K562 (cell line): ENCODE measurements around the gene PPP1R16B. TPM values are rescaled to one million over a fixed set of nuclear protein-coding genes. Genes with fewer than 3 reads are reported as not detected.

Experiments used
- ATAC-seq: fragments of 200-7000 bp; cut with Tn5 transposase; 3 replicates; pipeline ENCODE4 v1.9.1; 2020; ENCODE audit warnings: moderate library complexity
- BruUV-seq: library from RNA; stranded (reverse); fragments of 400-500 nt; replicated peaks from 2 replicates; lab custom pipeline; 2021; lab: Mats Ljungman, UMichigan
- CTCF ChIA-PET: fragments of 300-600 bp; formaldehyde crosslinking; extraction: SDS; loops from one replicate; lab custom pipeline; 2021; ENCODE audit warnings: low intra/inter-chr PET ratio; lab: Yijun Ruan, JAX
- POLR2A ChIA-PET: fragments of 300-600, 350-650 bp; sonication (Branson Sonifier 250); formaldehyde crosslinking; extraction: SDS; loops from one replicate; lab custom pipeline; 2021; ENCODE audit warnings: antibody characterized with exemption, inconsistent platforms; lab: Yijun Ruan, JAX
- DNase-seq, 4 experiments: peaks; one replicate each; pipeline versions ENCODE4 v3.0.0 to v3.0.0-alpha.2; 2011 to 2018; ENCODE audit warnings: low spot score in 3 of 4, mixed read lengths in 3 of 4; ENCODE audit errors: extremely low read depth in 1 of 4
- FAIRE-seq: peaks from 2 replicates; lab custom pipeline; 2011; peaks lifted over from hg19 to GRCh38; lab: Jason Lieb, UNC
- H2AFZ ChIP-seq: 2 replicates; pipeline ENCODE4 v1.6.0; 2011; ENCODE audit warnings: low read depth, low read length, control low read depth, inconsistent platforms
- H3K27ac ChIP-seq: fragments of 200-600 bp; 3 replicates; pipeline ENCODE4 v1.8.0; 2011; ENCODE audit warnings: low read depth, mild to moderate bottlenecking, control low read depth, inconsistent platforms, low read length, moderate library complexity, mixed read lengths; ENCODE audit errors: extremely low read depth
- H3K27me3 ChIP-seq, 2 experiments: fragments of 300-600 bp in 1 of 2; 2 replicates in 1 of 2; 3 replicates in 1 of 2; pipeline versions ENCODE4 v1.6.0 to v1.8.0; 2011; ENCODE audit warnings: inconsistent platforms in 2 of 2, low read length in 2 of 2, mild to moderate bottlenecking in 1 of 2, mixed read lengths in 1 of 2, moderate library complexity in 1 of 2; ENCODE audit not compliant: control insufficient read depth in 2 of 2, insufficient read depth in 2 of 2
- H3K36me3 ChIP-seq: fragments of 300-600 bp; 3 replicates; pipeline ENCODE4 v1.8.0; 2011; ENCODE audit warnings: mild to moderate bottlenecking, low read length, inconsistent platforms; ENCODE audit not compliant: control insufficient read depth, insufficient read depth
- H3K4me1 ChIP-seq, 2 experiments: fragments of 200-600 bp in 1 of 2; replicated peaks in 1 of 2; 2 replicates in 1 of 2; 3 replicates in 1 of 2; pipeline versions ENCODE4 v1.5.1 to v1.8.0; 2011; ENCODE audit warnings: inconsistent platforms in 2 of 2, low read length in 2 of 2, mild to moderate bottlenecking in 1 of 2, mixed read lengths in 1 of 2, moderate library complexity in 1 of 2; ENCODE audit not compliant: control insufficient read depth in 2 of 2, insufficient read depth in 2 of 2
- H3K4me2 ChIP-seq: 2 replicates; pipeline ENCODE4 v1.6.1; 2011; ENCODE audit warnings: low read length, control low read depth, inconsistent platforms, mixed read lengths; ENCODE audit not compliant: insufficient read depth
- H3K4me3 ChIP-seq: fragments of 200-600 bp; sonication (generic), shearing (Covaris generic); 2 replicates; pipeline ENCODE4 v1.5.1; 2016; ENCODE audit warnings: control low read depth, inconsistent platforms
- H3K79me2 ChIP-seq: fragments of 200-600 bp; 3 replicates; pipeline ENCODE4 v1.8.0; 2011; ENCODE audit warnings: low read length, inconsistent platforms; ENCODE audit not compliant: control insufficient read depth, insufficient read depth
- H3K9ac ChIP-seq, 2 experiments: 2 replicates each; pipeline versions ENCODE4 v1.6.0 to v1.6.1; 2011; ENCODE audit warnings: low read depth in 2 of 2, low read length in 2 of 2, control low read depth in 1 of 2, inconsistent platforms in 1 of 2, mild to moderate bottlenecking in 1 of 2, mixed read lengths in 1 of 2; ENCODE audit not compliant: insufficient read depth in 1 of 2
- H3K9me1 ChIP-seq: one replicate; pipeline ENCODE4 v1.6.0; 2011; ENCODE audit warnings: inconsistent platforms, mild to moderate bottlenecking, low read length, moderate library complexity; ENCODE audit not compliant: control insufficient read depth, insufficient read depth
- H3K9me3 ChIP-seq: replicated peaks from 2 replicates; pipeline ENCODE4 v1.5.1; 2011; ENCODE audit warnings: low read depth, low read length, inconsistent platforms; ENCODE audit not compliant: control insufficient read depth, insufficient read depth
- H4K20me1 ChIP-seq: replicated peaks from 2 replicates; pipeline ENCODE4 v1.6.1; 2011; ENCODE audit warnings: low read length, inconsistent platforms, mixed read lengths; ENCODE audit not compliant: control insufficient read depth, insufficient read depth
- BACH1 ChIP-seq: fragments of 200-800 bp; sonication (Bioruptor generic); IDR thresholded peaks from 2 replicates; pipeline ENCODE4 v1.6.1; 2016; ENCODE audit warnings: missing genetic modification characterization, missing compliant biosample characterization
- C11orf30 ChIP-seq: fragments of 450-650 bp; IDR thresholded peaks from 2 replicates; pipeline ENCODE4 v1.6.1; 2016; ENCODE audit warnings: low read depth, mild to moderate bottlenecking
- MAFK ChIP-seq: IDR thresholded peaks from 2 replicates; pipeline ENCODE4 v1.6.1; 2011; ENCODE audit warnings: low read length, improper control_type of control experiment
- ZNF12 ChIP-seq: sonication (generic); formaldehyde crosslinking; IDR thresholded peaks from 2 replicates; pipeline ENCODE4 v1.4.0; 2020; ENCODE audit warnings: mild to moderate bottlenecking, missing genetic modification reagents
- ZNF316 ChIP-seq: fragments of 450-650 bp; IDR thresholded peaks from 2 replicates; pipeline ENCODE4 v1.6.1; 2016
- WGBS: fragments of 100-300 bp; shearing (Covaris generic); methylation state at CpG from one replicate; pipeline ENCODE4 v1.1.6; 2016; ENCODE audit warnings: low coverage, mixed read lengths; ENCODE audit not compliant: insufficient coverage; ENCODE audit errors: missing lambda C conversion rate; 5-methylcytosine and 5-hydroxymethylcytosine counted together
- in situ Hi-C: fragments of 300-500 bp; cut with MboI; formaldehyde crosslinking; loops from 4 replicates; pipeline ENCODE4 v1.15.0; 2018; ENCODE audit warnings: inconsistent platforms, mixed read lengths
- intact Hi-C: fragments of 100-400 bp; cut with micrococcal nuclease; formaldehyde crosslinking; loops from 2 replicates; pipeline ENCODE4 v1.14.2; 2022
- polyA plus RNA-seq, 8 experiments: library from polyadenylated mRNA; depleted of rRNA in 4 of 8; stranded (reverse) in 5 of 8; unstranded in 3 of 8; fragments of >200 nt; fragmentation: Nextera tagmentation in 2 of 8; fragmentation: Illumina TruSeq in 1 of 8; extraction: Ambion mirVana in 2 of 8; extraction: Trizol in 1 of 8; gene quantifications; 2 replicates each; pipeline versions ENCODE4 v1.2.1 to v1.2.3, GENCODE V29; 2011 to 2014; ENCODE audit warnings: inconsistent platforms in 1 of 8, missing spikeins in 1 of 8
- total RNA-seq, 7 experiments: library from RNA; depleted of rRNA in 6 of 7; stranded (reverse); fragments of >200 nt in 6 of 7; fragmentation: Illumina TruSeq in 2 of 7; extraction: Trizol in 2 of 7; gene quantifications; 2 replicates each; pipeline versions ENCODE4 v1.2.1 to v1.2.3, GENCODE V29; 2011 to 2021; ENCODE audit warnings: low replicate concordance in 1 of 7
- TF ChIP-seq, protein P1 (sequence below): fragments of 200-800 bp; sonication (Bioruptor generic); IDR thresholded peaks from 2 replicates; pipeline ENCODE4 v1.6.1; 2017; ENCODE audit warnings: missing genetic modification characterization, missing compliant biosample characterization

The PPP1R16B gene
- total and polyA plus RNA-seq, 9 of the 15 experiments (the other 6 are each of a cell fraction or from before 2014, with no cell fraction given): 1.5 to 11.5 (median 6.8) TPM

DNA sequence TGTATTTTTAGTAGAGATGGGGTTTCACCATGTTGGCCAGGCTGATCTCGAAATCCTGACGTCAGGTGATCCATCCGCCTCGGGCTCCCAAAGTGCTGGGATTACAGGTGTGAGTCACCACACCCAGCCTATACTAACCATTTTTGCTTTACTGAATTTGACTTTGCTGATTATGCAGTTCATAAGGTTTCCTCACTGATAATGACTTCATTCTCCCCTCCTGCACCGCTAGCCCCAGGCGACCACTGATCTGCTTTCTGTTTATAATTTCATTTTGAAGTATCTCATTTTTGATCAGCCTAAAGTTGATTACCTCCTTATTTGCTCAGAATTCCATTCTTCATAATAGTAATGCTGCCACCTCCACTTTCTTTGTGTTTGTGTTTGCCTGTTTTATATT lies 72.0 kb downstream of the PPP1R16B start:
- DNase-seq: no peak
- H3K9ac ChIP-seq: no peak overlapping the region
- peaks cover 6 to 18% of the 10 kb centered on the region in 2 experiments for H3K27me3 ChIP-seq
- no peak for FAIRE-seq
- TF ChIP-seq, protein P1, sequence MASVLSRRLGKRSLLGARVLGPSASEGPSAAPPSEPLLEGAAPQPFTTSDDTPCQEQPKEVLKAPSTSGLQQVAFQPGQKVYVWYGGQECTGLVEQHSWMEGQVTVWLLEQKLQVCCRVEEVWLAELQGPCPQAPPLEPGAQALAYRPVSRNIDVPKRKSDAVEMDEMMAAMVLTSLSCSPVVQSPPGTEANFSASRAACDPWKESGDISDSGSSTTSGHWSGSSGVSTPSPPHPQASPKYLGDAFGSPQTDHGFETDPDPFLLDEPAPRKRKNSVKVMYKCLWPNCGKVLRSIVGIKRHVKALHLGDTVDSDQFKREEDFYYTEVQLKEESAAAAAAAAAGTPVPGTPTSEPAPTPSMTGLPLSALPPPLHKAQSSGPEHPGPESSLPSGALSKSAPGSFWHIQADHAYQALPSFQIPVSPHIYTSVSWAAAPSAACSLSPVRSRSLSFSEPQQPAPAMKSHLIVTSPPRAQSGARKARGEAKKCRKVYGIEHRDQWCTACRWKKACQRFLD (CRISPR knock-in tag): no peak
- TF ChIP-seq MAFK (0 out of 2 replicates have a peak, but pooled peaks have one; percentile 10), ZNF316 (peak; percentile 55), C11orf30 (peak; percentile 27; the same call in 1 of the 2 replicates), ZNF12 (no peak), BACH1 (tag) (no peak)
- TF ChIP-seq, all 486 proteins: peak for 3
- H3K79me2 ChIP-seq: no peaks in the 10 kb centered on the region
- no peaks in the 10 kb centered on the region for H3K36me3 ChIP-seq
- H3K4me1 ChIP-seq: peaks cover 10 to 13% of the 10 kb centered on the region in 2 experiments; a peak in 4 of 5 replicates
- intact Hi-C loops: no loop called here
- in situ Hi-C loops: no loop called here
- ChIA-PET CTCF (no interaction called here), POLR2A (no interaction called here)
- WGBS: 8% methylated on average over 6 of the region's 6 CpGs
- no peaks in the 10 kb centered on the region for H3K9me1 ChIP-seq
- H3K4me2 ChIP-seq: no peak overlapping the region
- no peak for ATAC-seq
- no peaks in the 10 kb centered on the region for H3K9me3 ChIP-seq
- H3K4me3 ChIP-seq: no peak overlapping the region
- H4K20me1 ChIP-seq: peaks cover 22% of the 10 kb centered on the region
- BruUV-seq: no TSS peak
- H3K27ac ChIP-seq: no peak overlapping the region
- no peak overlapping the region for H2AFZ ChIP-seq
